GM11168 (cell line): ENCODE data around the gene AMBP.

Source experiments
- in situ Hi-C: fragments of 300-500 bp; cut with MboI; formaldehyde crosslinking; loops from one replicate; pipeline ENCODE4 v1.12.0; 2022; ENCODE audit warnings: low sequenced_read_pairs; ENCODE audit not compliant: unreplicated experiment

Gene AMBP

DNA sequence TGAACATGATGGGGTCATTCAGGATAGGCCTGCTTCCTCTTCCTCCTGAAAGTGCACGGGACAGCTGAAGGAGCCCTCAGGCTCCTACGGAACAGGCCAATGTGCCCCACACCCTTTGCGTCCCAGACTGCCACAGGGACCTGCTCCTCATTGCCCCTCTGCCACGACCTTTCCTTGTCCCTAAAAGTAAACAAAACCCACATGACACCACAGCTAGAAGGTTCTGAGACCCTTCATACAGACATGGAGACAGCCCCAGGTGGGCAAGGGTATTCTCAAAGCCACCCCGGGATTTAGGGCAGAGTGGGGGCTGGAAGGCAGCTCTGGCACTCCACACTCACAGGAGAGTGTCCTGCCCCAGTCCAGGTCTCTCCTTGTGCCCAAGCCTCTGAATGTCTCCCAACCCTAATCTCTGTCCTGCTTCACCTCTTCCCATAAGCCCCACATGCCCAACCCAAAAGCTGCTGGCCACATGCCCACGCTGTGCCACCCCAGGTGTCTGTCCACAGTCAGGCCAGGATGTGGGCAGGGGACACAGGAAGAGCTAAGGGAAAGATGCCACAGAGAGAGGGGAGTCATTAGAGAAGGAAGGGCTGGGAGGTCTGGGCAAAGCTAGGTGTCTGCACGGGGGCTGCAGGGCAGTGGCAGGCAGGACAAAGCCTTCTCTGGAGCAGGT, 800 bp downstream of the AMBP start:
- in situ Hi-C loops, result no loop called here

DNA sequence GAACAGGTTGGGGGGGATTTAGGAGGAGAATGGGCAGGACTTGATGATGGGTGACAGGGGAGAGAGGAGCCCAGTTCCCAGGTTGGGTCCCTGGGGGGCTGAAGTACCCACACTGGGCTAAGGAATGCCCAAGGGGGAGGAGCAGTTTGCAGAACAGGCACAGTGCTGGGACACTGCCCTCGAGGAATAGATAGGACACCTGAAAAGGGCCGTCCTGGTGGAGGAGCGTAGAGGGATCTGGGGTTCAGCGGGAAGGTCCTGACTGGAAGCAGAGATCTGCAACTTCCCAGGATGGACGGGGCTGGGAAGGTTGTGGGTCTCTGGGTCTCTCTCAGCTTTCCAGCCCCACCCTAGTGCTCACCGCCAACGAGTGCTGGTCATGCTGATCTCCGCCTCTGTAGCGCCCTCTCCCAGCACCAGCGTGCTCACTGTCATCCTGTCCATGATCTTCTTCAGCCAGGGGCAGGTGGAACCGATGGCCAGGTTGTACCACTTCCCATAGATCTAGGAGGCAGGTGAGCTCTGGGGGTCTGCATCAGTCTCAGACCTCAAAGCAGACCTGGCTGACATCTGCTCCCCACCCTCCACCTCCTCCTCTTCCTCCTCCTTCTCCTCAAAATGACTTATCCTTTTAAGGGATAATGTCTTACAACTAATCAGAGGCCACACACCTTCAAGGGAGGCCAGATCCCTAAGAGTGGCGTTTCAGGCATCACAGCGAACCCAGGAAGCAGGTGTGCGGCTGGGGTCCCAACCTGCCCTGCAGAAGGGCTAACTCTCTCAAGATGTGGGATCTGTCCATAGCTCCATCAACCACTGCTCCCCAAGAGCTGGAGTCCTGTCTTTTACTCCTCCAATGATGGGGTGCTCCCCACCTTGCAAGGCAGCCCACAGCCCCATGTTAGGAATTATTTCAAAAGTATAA, 1.6 kb downstream of the AMBP start:
- in situ Hi-C loops, result no loop called here

DNA sequence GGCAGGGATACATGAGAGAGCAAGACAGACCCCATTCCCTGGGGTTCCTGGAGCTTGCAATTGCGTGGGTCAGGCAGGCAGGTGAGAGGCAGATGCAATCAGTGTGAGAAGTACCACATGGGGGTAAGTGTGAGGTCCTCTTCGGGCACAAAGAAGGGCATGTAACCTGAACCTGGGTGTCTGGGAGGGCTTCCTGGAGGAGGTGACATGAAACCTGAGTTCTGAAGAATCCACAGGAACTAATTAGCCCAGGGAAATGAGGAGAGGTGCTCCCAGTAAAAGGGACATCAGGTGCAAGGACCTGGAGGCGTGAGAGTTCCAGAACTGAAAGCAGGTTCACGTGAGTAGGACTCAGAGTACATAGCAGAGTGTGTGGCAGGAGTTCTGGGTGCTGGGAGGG, 2.5 kb downstream of the AMBP start:
- in situ Hi-C loops, result no loop called here

DNA sequence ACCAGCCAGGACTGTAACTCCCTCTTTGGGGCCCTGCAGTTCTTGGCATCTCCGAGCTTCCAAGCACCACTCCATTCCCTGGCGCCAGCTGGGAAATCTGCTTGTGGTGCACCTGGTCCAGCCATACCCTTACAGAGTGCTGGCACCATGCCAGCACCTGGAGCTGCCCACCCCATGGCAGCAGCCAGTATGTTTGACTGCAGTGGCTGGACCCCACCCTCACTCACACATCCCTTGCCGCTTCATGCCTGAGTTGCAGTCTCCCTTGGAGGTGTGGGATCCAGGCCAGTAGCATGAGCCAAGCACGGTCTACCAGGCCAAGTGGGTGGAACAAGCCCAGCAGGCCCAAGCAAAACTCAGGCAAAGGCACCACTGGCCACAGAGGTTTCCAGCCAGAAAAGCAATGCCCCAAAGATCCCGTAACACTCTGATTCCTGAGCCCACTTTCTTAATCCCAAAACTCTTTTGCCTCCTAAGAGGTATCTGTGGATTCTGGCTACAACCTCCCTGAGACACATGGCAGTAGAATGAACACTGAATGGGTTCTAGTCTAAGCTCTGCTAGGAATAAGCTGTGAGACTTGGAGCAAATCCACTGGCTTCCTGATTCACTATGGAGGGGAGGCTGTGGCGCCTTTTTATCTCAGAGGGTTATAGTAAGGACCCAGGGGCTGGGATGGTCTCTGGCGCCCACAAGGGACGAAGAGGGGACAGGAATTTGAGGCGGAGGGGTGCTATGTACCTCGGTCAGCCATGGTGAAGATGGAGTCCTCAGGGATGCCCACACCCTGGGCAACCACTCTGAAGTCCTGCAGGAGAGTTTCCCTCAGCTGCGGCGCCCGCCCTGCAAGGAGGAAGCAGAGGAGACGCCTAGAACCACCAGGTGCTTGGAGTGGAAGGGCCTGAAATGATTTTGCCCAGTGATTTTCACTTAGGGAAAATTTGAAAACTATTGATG, 5.6 kb downstream of the AMBP start:
- in situ Hi-C loops, result no loop called here

DNA sequence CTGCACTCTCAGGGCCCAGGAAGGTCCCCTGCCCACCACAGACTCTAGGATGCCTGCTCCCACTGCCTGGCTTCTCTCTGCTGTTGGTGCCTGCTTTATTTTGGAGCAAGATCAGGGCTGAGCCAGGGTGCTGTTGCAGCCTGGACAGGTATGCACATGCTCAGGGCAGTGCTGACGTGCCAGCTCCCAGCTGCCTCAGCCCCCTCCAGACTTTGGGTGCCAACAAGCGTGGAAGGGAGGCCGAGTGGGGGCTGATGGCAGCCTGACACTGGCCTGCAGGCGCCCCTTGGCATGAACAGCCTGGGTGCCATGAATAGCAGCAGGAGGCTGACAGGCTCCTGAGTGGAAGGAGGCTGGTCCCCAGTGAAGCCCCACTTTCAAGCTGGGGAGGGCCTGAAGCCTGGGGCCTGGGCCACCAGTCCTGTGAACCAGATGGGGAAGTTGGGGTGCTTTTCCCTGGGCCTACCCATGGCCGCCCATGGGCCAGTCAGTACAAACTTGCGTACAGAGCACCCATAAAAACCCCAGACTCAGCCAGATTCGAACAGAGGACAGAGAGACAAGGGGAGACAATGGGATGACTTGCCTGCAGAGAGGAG, 6.8 kb downstream of the AMBP start:
- in situ Hi-C loops, result no loop called here

DNA sequence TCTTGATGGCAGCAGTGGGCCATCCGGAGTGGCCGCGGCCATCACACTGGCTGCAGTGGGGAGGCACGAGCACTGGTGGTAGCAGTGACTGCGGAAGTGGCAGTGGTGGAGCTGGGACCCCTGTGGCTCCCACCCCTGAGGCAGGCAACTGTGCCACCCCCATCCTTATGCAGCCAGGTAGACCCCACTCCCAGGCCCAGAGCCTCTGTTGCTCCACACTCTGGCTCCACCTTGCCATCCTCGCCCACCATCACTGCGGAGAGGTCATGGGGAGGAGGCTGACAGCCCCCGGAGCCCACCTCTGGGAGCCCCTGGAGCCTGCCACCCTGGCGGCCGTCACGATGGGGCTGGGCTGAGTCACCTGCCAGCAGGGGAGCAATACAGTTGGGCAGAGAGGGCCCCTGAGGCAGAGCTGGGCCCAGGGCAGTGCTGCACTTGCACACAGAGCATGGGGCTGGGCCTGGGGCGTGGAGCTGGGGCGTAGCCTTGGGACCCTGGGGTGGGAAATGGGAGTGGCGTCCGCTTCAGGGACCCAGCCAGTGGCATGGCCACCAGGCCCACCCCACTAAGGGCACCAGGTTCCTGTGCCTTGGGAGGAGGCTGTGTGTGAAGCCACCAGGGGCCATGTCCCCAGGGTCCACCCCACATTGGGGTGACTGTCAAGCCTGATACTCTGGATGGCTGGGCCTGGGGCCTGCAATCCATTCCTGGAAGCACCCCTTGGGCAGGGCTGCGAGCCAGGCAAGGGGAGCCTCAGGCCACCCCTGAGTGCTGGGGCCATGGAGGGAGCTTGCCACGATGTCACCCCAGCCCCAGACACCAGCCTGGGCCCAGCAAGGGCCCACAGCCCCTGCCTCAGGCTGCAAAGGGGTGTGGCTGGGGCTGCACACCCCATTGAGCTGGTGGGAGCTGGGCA, 7.7 kb downstream of the AMBP start:
- in situ Hi-C loops, result no loop called here

DNA sequence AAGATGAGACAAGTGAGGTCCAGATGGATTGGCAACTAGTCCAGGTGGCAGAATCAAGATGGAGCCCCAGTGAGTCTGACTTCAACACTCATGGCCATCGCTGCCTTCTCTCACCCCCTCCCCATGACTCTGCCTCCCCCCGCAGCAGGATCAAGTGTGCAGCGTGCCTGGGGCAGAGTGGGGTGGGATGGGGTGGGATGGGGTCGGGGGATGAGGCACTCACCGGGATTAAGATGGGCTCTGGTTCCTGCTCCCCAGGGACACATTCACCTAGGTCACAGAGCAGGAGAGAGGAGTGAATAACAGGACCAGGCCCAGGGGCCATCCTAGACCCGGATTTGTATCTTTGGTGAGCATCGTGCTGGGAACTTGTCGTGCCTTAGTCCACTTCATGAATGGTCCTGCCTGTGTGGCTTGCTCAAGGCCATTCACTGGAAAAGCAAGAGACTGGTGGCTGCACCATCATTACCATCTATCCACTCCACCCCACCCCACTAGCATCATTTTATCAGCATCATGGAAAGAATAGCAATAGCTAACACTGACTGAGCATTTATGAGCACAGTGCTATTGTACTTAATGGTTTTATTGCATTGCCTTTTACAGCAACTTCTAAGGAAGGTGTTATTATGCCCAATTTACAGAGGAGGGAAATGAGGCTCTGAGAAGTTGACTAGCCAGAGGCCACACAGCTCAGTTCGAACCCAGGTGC, 8.5 kb downstream of the AMBP start:
- in situ Hi-C loops, result no loop called here

DNA sequence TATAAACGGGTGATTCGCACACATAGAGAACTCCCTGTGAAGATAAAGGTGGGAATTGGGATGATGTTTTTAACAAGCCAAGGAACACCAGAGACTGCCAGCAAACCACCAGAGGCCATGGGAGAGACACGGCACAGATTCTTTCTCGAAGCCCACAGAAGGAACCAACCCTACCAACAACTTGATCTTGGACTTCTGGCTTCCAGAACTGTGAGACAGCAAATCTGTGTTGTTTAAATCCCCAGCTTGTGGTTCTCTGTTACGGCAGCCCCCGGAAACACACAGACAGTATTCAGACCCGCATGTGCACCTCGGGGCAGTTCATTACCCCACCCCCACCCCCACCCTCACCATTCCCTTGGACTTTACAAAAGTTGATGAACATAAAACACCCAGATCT, 12.8 kb downstream of the AMBP start:
- in situ Hi-C loops, result no loop called here

DNA sequence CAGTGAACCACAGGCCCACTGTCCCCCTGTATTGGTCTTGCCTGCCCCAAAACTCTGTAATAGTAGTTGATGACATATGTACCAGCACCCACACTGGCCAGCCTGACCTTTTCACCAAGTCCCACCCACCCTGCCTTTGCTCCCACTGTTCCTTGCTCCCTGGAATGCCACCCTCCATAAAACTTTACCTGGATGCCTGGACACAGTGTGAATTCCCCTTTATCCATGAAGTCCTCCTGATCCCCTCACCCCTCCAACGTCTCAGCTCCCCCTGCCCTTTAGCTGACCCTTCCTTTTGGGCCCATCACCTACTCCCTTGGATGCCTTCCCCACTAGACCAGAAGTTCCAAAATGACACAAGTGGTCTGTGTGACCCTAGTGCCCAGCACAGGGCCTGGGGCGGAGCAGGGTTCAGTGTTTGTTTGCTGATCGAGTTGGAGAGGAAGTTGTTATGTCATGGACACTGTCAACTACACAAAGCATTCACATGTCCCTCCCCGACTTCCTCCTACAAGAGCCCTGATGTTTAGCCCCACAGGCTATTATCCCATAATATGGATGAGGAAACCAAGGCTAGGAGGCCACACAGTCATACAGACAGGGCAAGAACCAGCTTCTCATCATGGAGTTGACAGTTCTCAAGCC, 16.1 kb downstream of the AMBP start:
- in situ Hi-C loops, result no loop called here

DNA sequence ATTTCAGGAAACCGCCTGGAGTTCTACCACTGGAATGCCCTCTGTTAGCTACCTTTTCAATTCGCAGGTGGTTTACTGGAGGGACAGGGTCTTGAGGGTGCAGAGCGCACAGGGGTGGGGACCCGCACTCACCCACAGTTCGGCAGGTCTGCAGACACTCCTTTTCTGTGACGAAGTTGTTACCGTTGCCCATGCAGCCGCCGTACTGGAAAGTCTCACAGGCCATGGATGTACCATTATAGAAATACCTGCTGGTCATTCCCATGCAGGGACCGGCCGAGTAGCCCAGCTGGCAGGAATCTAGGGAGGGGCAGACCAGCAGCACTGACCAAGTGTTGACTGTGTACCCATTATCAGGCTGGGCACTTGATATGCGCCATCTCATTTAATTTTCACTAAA, 16.8 kb downstream of the AMBP start:
- in situ Hi-C loops, result no loop called here

DNA sequence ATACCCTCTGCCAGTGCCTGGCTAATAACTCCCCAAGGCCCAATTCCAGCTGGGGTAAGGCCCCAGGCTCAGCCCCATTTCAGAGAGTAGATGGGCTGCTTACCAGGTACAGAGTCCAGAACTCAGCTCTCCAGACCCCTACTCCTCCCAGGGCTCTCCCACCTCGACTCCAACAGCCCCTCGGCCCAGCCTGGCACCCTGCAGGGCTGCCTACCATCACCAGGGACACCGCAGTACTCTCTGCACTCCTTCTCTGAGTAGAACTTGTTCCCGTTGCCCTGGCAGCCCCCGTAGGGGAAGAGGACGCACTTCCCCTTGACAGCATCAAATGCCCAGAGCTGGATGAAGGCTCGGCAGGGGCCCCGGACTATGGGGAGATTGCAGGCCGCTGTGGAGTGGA, 17.4 kb downstream of the AMBP start:
- in situ Hi-C loops, result no loop called here

DNA sequence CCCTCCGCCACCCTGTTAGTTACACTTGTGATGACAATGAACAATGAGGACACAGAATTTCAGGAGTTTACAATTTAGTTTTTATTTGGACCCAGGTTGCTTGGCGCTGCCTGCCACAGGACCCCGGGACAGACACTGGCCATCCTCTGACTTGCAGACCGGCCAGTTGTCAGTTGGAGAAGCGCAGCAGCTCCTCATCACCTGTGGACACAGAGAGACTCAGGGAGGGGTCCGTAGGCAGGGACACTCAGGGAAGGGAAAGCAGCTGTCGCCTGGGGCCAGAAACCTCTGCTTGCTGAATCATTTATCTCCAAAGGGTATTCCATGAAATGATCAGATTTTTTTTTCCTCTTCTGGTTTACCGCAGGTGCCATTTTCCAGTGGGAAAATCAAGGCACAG, 18.0 kb downstream of the AMBP start:
- in situ Hi-C loops, result no loop called here

DNA sequence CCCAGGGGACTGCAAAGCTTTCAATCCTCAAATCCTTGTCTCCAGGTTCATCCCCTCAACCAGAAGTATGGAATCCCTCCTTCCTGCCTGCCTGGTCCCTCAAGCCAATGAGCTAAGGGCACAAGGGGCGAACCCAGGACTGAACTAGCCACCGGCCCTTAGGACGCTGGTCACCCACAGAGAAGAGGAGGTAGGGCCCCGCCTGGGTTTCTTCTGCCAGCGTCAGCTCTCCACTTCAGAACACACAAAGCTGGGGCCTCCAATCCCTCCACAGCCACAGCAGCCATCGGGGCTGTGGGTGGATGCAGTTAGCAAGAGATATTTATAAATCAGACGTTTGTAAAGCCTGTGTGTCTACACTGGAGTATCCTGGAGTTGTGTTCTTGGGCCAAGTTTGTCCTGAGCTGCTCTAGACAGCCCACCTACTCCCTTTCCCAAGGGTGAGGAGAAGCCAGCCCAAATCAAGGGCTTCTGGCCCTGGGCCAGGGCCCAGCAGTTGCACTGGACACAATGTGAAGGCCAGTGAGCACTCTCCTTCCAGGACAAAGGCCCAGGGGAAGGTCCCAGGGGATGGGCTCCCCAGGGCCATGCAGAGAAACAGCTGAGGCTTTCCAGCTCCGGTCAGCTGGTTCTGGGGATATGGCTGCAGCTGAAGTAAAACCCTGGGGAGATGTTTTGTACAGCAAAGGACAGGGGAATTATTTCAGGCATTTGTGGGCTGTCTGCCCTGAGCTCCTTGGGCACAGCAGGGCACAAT, 18.9 kb downstream of the AMBP start:
- in situ Hi-C loops, result no loop called here

DNA sequence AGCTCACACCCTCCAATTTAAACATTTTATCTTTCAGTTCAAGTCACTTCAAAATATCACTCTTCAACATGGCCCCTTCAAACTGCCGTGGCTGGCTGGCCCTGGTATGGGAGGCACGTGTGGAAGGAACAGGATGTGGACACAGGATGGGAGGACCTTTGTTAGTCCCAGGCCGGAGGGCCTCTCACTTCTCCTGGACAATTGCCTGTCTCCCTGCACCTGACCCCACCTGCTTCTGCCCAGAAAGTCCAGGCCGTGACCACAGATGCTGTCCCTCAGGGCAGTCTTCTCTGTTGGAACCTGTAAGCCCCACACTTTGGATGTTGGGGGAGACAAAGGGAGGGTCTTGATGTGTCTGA, 19.4 kb downstream of the AMBP start:
- in situ Hi-C loops, result no loop called here

DNA sequence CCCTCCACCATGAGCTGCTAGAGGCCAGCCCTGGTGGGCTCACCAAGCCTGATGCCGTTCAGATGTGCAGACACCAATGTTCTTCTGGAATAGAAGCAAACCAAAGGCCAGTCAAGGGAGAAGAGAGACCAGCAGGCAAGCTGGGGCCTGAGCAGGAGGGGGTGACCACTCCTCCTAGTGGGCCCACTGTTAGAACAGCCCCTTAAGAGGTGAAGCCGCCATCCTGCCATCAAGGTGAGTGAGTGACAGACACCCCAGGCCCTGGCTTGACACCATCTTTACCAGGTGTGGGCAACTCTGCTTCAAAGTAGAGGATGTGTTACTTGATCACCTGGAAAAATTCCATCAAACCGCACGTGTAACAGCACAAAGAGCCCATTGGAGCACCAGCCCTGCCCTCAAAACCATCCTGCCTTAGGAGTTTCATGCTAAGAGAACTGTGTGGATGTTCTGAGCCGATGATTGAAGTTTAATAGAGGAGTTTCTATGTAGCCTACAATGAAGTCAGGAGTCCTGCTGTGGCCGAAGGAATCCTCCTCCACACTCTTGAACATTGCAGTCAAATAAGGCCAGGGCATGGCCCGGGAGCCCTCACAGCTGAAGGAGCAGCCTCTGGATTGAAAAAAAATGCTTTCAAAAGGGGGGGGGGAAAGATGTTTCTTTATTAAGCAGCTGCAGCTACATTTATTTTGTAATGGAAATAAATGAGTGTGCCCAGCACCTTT, 20.8 kb downstream of the AMBP start:
- in situ Hi-C loops, result no loop called here

DNA sequence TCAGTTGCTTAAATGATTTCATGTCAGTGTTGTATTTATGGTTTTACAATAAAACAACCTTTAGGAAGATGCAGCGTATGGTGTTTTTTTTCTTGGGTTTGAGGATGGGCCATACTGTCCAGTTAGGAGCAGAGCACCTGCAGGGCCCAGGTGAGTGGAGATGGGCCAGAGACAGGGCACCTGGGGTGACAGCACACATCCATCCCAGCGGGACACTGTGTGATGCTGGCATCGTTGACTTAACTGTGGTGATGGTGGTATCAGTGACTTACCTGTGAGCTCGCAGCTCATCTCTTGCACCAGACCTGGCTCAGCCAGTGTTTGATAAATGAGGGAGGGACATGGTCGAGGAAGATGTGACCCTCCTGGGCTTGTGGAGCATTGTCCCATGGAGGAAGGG, 21.6 kb downstream of the AMBP start:
- in situ Hi-C loops, result no loop called here

DNA sequence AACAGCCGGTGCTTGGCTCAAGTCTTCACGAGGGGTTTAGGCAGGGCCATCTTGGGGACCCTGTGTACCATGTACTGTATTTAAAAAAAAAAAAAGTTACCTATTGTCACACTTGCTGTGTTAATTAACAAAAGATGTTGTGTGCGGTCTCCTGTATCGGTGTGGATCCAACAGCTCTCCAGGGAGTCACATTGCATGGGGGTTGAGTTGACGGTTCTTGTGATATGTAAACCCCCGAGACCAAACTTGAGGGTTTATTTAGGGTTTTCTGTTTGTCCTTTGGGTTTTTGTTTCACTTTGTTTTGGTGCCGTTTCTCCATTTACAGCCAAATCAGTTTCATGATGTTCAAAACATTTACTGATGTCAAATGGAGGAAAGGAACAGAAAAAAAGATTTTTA, 22.2 kb downstream of the AMBP start:
- in situ Hi-C loops, result no loop called here
